Transverse colon (tissue), 4 donors: Measurements from ENCODE around the gene DNAJC7.

Experiments used
- EP300 ChIP-seq: sonication (generic); formaldehyde crosslinking; IDR thresholded peaks from one replicate; pipeline ENCODE4 v1.6.1; 2017; ENCODE audit warnings: antibody characterized with exemption, low read depth
- POLR2AphosphoS5 ChIP-seq, 3 donors: sonication (generic); formaldehyde crosslinking; IDR thresholded peaks; one replicate each; pipeline ENCODE4 v1.6.1; 2016; ENCODE audit warnings: antibody characterized with exemption in 3 of 3
- TF ChIP-seq, protein P1 (sequence below), 5 experiments: fragments of 200-600 bp in 3 of 5; fragments of 450-650 bp in 2 of 5; sonication (generic) in 3 of 5; IDR thresholded peaks; 1 replicate in 2 of 5; 2 replicates in 3 of 5; pipeline ENCODE4 v1.5.1; 2016 to 2017; ENCODE audit warnings: antibody characterized with exemption in 5 of 5, inconsistent platforms in 3 of 5, mild to moderate bottlenecking in 2 of 5, moderate library complexity in 1 of 5

GRCh38 chr17:41928693-41929251 is 88.5 kb downstream of the DNAJC7 start:
- TF ChIP-seq, protein P1, sequence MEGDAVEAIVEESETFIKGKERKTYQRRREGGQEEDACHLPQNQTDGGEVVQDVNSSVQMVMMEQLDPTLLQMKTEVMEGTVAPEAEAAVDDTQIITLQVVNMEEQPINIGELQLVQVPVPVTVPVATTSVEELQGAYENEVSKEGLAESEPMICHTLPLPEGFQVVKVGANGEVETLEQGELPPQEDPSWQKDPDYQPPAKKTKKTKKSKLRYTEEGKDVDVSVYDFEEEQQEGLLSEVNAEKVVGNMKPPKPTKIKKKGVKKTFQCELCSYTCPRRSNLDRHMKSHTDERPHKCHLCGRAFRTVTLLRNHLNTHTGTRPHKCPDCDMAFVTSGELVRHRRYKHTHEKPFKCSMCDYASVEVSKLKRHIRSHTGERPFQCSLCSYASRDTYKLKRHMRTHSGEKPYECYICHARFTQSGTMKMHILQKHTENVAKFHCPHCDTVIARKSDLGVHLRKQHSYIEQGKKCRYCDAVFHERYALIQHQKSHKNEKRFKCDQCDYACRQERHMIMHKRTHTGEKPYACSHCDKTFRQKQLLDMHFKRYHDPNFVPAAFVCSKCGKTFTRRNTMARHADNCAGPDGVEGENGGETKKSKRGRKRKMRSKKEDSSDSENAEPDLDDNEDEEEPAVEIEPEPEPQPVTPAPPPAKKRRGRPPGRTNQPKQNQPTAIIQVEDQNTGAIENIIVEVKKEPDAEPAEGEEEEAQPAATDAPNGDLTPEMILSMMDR (IDR thresholded peaks at IDR 0.05), result no peak
- TF ChIP-seq POLR2AphosphoS5 (IDR thresholded peaks at IDR 0.05) (no peak), EP300 (no peak)
